ENCODE results near the gene PCDHA4.

The PCDHA4 gene

DNA sequence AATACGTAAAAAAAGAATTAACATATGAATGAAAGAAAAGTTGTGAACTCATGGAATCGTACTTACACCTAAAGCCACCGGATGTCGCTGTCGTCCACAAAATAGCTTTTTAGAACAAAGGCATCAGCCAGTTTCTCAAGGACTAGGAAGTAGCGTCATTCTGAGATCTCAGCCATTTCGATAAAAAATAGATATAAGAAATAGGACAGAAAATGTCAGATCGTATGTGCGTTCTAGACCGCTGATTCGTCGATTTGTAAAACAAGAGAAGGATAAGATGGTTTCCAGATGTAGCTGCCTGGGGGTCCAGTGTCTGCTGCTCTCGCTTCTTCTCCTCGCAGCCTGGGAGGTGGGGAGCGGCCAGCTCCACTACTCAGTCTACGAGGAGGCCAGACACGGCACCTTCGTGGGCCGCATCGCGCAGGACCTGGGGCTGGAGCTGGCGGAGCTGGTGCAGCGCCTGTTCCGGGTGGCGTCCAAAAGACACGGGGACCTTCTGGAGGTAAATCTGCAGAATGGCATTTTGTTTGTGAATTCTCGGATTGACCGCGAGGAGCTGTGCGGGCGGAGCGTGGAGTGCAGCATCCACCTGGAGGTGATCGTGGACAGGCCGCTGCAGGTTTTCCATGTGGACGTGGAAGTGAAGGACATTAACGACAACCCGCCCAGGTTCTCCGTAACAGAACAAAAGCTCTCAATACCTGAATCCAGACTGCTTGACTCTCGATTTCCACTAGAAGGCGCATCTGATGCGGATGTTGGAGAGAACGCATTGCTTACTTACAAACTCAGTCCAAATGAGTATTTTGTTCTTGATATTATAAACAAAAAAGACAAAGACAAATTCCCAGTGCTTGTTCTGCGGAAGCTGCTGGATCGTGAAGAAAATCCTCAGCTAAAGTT is 49.2 kb downstream of the PCDHA4 start, which contains the start of gene PCDHA10:
PCDHA10 (plus strand) TSS at position 126 of the 903 bp plus-strand sequence; CDS start at position 278, 152 bp downstream.
- DNase-seq (ENCODE audit: low read depth in 2 of 2) = no peak

DNA sequence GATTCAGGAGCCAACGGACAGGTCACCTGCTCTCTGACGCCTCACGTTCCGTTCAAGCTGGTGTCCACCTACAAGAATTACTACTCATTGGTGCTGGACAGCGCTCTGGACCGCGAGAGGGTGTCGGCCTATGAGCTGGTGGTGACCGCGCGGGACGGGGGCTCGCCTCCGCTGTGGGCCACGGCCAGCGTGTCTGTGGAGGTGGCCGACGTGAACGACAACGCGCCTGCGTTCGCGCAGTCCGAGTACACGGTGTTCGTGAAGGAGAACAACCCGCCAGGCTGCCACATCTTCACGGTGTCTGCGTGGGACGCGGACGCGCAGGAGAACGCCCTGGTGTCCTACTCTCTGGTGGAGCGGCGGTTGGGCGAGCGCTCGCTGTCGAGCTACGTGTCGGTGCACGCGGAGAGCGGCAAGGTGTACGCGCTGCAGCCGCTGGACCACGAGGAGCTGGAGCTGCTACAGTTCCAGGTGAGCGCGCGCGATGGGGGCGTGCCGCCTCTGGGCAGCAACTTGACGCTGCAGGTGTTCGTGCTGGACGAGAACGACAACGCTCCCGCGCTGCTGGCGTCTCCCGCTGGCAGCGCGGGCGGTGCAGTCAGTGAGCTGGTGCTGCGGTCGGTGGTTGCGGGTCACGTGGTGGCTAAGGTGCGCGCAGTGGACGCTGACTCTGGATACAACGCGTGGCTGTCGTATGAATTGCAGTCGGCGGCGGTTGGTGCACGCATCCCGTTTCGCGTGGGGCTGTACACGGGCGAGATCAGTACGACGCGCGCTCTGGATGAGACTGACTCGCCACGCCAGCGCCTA is 50.5 kb downstream of the PCDHA4 start:
- no peak for DNase-seq (ENCODE audit: low read depth in 2 of 2)

DNA sequence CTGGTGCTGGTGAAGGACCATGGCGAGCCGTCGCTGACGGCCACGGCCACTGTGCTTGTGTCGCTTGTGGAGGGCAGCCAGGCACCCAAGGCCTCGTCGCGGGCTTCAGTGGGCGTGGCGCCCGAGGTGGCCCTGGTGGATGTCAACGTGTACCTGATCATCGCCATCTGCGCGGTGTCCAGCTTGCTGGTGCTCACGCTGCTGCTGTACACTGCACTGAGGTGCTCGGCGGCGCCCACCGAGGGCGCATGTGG is 51.0 kb downstream of the PCDHA4 start:
- no peak for DNase-seq (ENCODE audit: low read depth in 2 of 2)

DNA sequence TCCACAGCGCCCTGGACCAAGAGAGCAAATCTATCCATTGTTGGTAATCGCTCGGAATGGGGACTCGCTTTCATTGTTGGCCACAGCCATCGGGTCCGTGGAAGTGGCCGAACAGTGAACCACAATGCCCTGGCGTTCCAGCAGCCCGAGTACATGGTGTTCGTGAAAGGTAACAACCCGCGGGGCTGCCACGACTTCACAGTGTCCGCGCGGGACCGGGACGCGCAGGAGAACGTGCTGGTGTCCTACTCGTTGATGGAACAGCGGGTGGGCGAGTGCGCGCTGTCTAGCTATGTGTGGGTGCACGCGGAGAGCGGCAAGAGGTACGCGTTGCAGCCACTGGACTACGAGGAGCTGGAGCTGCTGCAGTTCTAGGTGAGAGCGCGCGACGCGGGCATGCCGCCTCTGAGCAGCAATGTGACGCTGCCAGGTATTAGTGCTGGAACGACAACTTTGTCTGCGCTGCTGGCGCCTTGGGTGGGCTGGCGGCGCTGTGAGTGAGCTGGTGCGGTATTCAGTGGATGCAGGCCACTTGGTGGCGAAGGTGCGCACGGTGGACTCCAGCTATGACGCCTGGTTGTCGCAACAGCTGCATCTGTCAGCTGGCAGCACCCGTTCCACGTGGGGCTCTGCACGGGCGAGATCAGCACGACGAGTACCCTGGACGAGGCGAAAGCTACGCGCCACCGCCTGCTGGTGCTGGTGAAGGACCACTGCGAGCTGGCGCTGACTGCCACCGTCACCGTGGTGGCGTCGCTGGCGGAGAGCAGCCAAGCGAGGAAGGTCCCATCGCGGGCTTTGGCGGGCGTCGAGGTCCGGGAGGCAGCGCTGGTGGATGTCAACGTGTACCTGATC is 55.8 kb downstream of the PCDHA4 start:
- DNase-seq (ENCODE audit: low read depth in 2 of 2) = no peak

Data from stimulated activated CD8-positive, alpha-beta memory T cell treated with anti-CD3 and anti-CD28 coated beads, Interleukin-7, amount 100 ng/mL, for 1 hour (primary cell).